ENCODE results near the gene HBQ1. TPM values are rescaled to one million over a fixed set of nuclear protein-coding genes. Genes with fewer than 3 reads are reported as not detected.
"Not testable (repeated sequence)": the region's sequence is repeated elsewhere in the genome, so short reads cannot be mapped to it uniquely, and the experiment has no call there.

The HBQ1 gene
- not detected in 2 replicates for total RNA-seq
- polyA plus RNA-seq (2012) = not detected

GRCh38 chr16:180101-180675, at the start of gene HBQ1:
Gene HBQ1, plus strand, starts transcription at chr16:180459. Its CDS starts 28 bp downstream, at chr16:180487.
- no peak for DNase-seq (ENCODE audit: low read depth)

DNA sequence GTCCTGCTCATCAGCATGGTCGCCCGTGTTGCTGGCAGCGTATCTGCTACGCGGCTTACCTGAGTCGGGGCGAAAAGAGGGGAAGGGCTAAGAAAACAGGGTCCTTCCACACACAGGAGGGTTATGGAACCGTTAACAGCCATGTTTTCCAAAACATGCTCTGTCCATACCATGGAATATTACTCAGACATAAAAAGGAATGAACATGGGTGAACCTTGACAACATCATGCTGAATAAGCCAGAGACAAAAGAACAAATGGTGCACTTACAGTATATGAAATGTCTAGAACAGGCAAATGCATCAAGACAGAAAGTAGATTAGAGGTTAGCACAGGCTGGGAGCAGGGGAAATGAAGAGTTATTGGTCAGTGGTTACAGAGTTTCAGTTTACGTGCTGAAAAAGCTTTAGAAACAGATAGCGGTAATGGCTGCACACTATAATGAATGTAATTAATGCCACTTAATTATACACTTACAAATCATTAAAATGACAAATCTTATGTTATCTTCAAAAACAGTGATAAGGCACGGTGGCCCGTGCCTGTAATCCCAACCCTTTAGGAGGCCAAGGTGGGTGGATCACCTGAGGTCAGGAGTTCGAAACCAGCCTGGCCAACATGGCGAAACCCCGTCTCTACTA, 49.6 kb upstream of the HBQ1 start:
- no peak for DNase-seq (ENCODE audit: low read depth)

DNA sequence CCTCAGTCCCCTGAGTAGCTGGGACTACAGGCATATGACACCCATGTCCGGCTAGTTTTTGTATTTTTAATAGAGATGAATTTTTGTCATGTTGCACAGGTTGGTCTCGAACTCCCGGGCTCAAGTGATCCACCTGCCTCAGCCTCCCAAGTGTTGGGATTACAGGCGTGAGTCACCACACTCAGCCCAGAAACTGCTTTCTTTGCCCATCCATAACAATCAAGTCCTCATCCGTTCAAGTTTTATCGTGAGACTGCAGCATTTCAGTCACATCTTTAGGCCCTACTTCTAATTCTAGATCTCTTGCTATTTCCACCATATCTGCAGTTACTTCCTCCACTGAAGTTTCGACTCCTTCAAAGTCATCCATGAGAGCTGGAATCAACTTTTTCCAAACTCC, 48.1 kb upstream of the HBQ1 start:
- no peak for DNase-seq (ENCODE audit: low read depth)

GRCh38 chr16:133716-134115, 46.5 kb upstream of the HBQ1 start:
- DNase-seq (ENCODE audit: low read depth) = no peak

GRCh38 chr16:138049-138417, 42.2 kb upstream of the HBQ1 start:
- DNase-seq (ENCODE audit: low read depth) = no peak

- DNase-seq (ENCODE audit: low read depth) = no peak
These were observed 39.9 kb upstream of the HBQ1 start for GRCh38 chr16:140175-140857.

GRCh38 chr16:142405-142967, 37.8 kb upstream of the HBQ1 start:
- no peak for DNase-seq (ENCODE audit: low read depth)

- no peak for DNase-seq (ENCODE audit: low read depth)
These were observed 37.2 kb upstream of the HBQ1 start for GRCh38 chr16:143047-143446.

GRCh38 chr16:143456-143855, 36.8 kb upstream of the HBQ1 start:
- peak; percentile 91 for DNase-seq (ENCODE audit: low read depth)

- DNase-seq (ENCODE audit: low read depth) = no peak
These were observed 35.4 kb upstream of the HBQ1 start for GRCh38 chr16:144797-145252.

- no peak for DNase-seq (ENCODE audit: low read depth)
These were observed 33.6 kb upstream of the HBQ1 start for GRCh38 chr16:146646-147045.

DNA sequence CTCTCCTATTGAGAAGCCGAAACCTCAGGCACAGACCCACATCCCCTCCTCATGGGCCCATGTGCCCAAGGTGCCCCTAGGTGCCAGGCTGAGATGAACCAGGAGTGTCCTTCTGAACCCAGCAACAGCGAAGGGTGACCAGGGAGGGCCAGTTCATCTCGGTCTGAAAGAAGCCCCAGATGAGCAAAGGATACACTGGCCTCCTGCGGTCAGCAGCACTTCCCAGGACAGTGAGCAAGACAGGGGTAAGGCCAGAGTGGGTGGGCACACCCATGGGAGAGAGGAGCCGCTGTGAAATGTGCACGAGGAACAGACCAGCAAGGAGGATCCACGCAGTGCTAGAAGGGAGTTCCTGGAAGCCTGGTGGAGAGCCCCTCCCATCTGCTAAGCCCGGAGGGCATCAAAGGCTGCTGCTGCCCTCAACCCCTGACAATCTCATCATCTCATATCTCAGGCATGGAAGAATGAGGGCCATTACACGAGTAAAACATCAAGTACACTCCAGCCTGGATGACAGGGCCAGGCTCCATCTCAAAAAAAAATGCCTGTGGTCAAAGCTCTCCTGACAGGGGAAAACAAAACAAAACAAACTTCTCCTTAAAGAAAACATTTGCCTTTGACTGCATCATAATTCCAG, 31.1 kb upstream of the HBQ1 start:
- peak; percentile 22 for DNase-seq (ENCODE audit: low read depth)

DNA sequence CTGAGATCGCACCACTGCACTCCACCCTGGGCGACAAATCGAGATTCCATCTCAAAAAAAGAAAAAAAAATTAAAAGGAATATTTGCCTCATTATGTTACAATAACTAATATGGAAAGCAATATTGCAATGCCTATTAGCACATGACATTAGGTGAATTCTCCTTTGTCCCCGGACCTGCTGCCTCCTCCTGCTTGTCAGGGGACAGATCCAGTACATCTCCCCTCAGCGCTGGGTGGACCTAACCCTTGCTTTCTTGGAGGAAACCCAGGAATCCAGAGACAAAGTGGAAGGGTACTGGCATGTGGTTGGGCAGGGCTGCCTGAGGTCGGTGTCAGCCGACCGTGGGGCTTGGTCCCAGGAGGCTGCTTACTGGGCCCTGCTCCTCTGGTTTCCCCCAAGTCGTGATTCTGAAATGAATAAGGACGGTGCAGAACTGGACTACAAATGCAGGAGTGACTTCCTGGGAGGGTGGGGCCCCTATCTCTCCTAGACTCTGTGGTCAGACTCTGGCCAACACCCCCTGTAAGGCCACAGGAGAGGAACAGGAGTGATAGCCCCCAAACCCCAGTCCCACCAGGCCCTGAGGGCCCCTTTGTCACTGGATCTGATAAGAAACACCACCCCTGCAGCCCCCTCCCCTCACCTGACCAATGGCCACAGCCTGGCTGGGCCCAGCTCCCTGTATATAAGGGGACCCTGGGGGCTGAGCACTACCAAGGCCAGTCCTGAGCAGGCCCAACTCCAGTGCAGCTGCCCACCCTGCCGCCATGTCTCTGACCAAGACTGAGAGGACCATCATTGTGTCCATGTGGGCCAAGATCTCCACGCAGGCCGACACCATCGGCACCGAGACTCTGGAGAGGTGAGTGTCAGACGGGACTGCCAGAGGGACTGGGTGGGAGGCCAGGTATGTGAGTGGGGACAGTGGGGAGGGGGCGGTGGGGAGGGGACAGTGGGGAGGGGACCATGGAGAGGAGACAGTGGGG, 27.8 kb upstream of the HBQ1 start, which contains the start of gene HBZ:
HBZ (plus strand) TSS at position 504 of the 988 bp plus-strand sequence; CDS start at position 770, 266 bp downstream.
- DNase-seq (ENCODE audit: low read depth) = no peak

- DNase-seq (ENCODE audit: low read depth) = not testable (repeated sequence)
These were observed 27.1 kb upstream of the HBQ1 start for GRCh38 chr16:153129-153521.

DNA sequence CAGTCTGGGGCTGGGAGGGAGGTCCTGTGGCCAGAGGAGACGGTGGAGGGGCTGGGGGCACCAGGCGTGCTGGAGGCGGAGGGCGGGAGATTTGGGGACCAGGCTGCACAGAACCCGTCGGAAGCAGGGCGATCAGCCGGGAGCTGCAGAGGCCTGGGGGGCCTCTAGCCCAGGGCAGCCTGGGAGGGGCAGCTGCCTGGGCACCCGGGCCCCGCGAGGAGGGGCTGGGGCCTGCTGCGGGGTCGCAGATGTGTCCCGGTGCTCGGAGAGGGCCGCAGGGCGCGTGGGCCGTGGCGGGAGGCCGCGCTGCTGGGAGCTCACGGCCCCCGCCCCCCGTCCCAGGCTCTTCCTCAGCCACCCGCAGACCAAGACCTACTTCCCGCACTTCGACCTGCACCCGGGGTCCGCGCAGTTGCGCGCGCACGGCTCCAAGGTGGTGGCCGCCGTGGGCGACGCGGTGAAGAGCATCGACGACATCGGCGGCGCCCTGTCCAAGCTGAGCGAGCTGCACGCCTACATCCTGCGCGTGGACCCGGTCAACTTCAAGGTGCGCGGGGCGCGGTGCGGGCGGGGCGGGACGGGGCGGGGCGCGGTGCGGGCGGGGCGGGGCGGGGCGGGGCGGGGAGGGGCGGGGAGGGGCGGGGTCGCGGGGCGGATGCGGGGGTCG, 26.6 kb upstream of the HBQ1 start:
- not testable (repeated sequence) for DNase-seq (ENCODE audit: low read depth)

- DNase-seq (ENCODE audit: low read depth) = peak; percentile 48
These were observed 25.8 kb upstream of the HBQ1 start for GRCh38 chr16:154217-155030.

GRCh38 chr16:155031-155398, 25.2 kb upstream of the HBQ1 start:
- no peak for DNase-seq (ENCODE audit: low read depth)

- DNase-seq (ENCODE audit: low read depth) = no peak
These were observed 21.0 kb upstream of the HBQ1 start for GRCh38 chr16:159136-159849.
